SH-SY5Y (cell line): Measurements from ENCODE around the gene C6orf58.

ENCODE experiments used
- GATA2 ChIP-seq: IDR thresholded peaks from 2 replicates; pipeline ENCODE4 v1.6.1; 2011; ENCODE audit warnings: mild to moderate bottlenecking, low read depth, low read length
- GATA3 ChIP-seq: IDR thresholded peaks from 2 replicates; pipeline ENCODE4 v1.6.1; 2011; ENCODE audit warnings: low read depth, mild to moderate bottlenecking, low read length, moderate library complexity

DNA sequence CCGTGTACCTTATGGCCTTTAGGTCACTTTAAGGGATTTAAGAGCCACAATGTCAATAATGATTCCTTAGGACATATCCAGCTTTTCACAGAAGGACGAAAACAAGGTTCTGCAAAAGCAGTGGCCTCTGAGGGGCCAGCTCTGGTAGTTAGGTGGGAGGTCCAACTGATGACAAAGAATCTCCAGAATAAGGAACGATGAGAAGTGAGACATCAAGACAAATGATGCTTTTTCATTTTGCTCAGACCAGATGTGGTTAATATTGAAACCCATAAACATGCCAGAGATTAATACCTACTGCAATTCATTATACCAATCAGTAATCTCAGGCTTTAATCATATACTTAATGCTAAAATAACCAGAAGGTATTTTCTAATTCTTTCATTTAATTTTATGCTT, 1.9 kb downstream of the C6orf58 start:
- TF ChIP-seq GATA3 (no peak), GATA2 (no peak)
